MM.1S (cell line): ENCODE results near the gene GRHL3.

Experiments
- DNase-seq: peaks from one replicate; pipeline ENCODE4 v3.0.0-alpha.2; 2015
- H2AFZ ChIP-seq: fragments of 300-600 bp; sonication (generic); 2 replicates; pipeline ENCODE4 v1.6.0; 2016; ENCODE audit warnings: antibody characterized with exemption, low read length
- H3F3A ChIP-seq: fragments of 300-600 bp; sonication (generic); 2 replicates; pipeline ENCODE4 v1.6.1; 2016; ENCODE audit warnings: mild to moderate bottlenecking, antibody characterized with exemption, low read length, moderate library complexity, mixed read lengths; ENCODE audit not compliant: insufficient read depth
- H3K27ac ChIP-seq: fragments of 300-600 bp; sonication (generic); 2 replicates; pipeline ENCODE4 v1.5.1; 2016; ENCODE audit warnings: mild to moderate bottlenecking, low read length
- H3K27me3 ChIP-seq: fragments of 300-600 bp; sonication (generic); replicated peaks from 2 replicates; pipeline ENCODE4 v1.6.0; 2016; ENCODE audit warnings: low read length; ENCODE audit not compliant: insufficient read depth
- H3K36me3 ChIP-seq: fragments of 300-600 bp; sonication (generic); replicated peaks from 2 replicates; pipeline ENCODE4 v1.6.1; 2016; ENCODE audit warnings: mild to moderate bottlenecking, low read length, mixed read lengths; ENCODE audit not compliant: insufficient read depth
- H3K4me1 ChIP-seq: fragments of 300-600 bp; sonication (generic); 2 replicates; pipeline ENCODE4 v1.6.1; 2016; ENCODE audit warnings: low read length, mixed read lengths
- H3K4me2 ChIP-seq: fragments of 300-600 bp; sonication (generic); 2 replicates; pipeline ENCODE4 v1.6.0; 2016; ENCODE audit warnings: low read depth, low read length
- H3K4me3 ChIP-seq: fragments of 300-600 bp; sonication (generic); 2 replicates; pipeline ENCODE4 v1.5.1; 2016; ENCODE audit warnings: low read length, mixed read lengths
- H3K79me2 ChIP-seq: fragments of 300-600 bp; sonication (generic); 2 replicates; pipeline ENCODE4 v1.6.1; 2016; ENCODE audit warnings: mixed run types, low read length, mixed read lengths
- H3K9ac ChIP-seq: fragments of 300-600 bp; sonication (generic); 2 replicates; pipeline ENCODE4 v1.6.1; 2016; ENCODE audit warnings: low read length, mixed read lengths
- H3K9me2 ChIP-seq: fragments of 300-600 bp; sonication (generic); replicated peaks from 2 replicates; pipeline ENCODE4 v1.6.1; 2016; ENCODE audit warnings: mild to moderate bottlenecking, low read length, mixed read lengths; ENCODE audit not compliant: insufficient read depth
- H3K9me3 ChIP-seq: fragments of 300-600 bp; sonication (generic); replicated peaks from 2 replicates; pipeline ENCODE4 v1.6.1; 2016; ENCODE audit warnings: mild to moderate bottlenecking, low read length, mixed read lengths; ENCODE audit not compliant: insufficient read depth
- H4K20me1 ChIP-seq: fragments of 300-600 bp; sonication (generic); 2 replicates; pipeline ENCODE4 v1.6.1; 2016; ENCODE audit warnings: mild to moderate bottlenecking, low read length, moderate library complexity, mixed read lengths; ENCODE audit not compliant: insufficient read depth
- CTCF ChIP-seq: fragments of 300-600 bp; sonication (generic); IDR thresholded peaks from 2 replicates; pipeline ENCODE4 v1.5.1; 2016; ENCODE audit warnings: antibody characterized with exemption, low read length, mixed read lengths
- EZH2 ChIP-seq: fragments of 300-600 bp; sonication (generic); optimal IDR thresholded peaks from 2 replicates; pipeline ENCODE3; 2017; ENCODE audit warnings: low read depth, mild to moderate bottlenecking, antibody characterized with exemption, low read length, mixed read lengths
- EZH2phosphoT487 ChIP-seq: fragments of 300-600 bp; sonication (generic); IDR thresholded peaks from 2 replicates; pipeline ENCODE4 v1.6.1; 2018; ENCODE audit warnings: antibody characterized with exemption, low read length

The GRHL3 gene

GRCh38 chr1:24297187-24297851 is 21.8 kb upstream of the GRHL3 start:
- no peak overlapping the region for H3K4me2 ChIP-seq
- DNase-seq, result no peak
- no peaks in the 10 kb centered on the region for H3K4me1 ChIP-seq
- H4K20me1 ChIP-seq, result no peaks in the 10 kb centered on the region
- H3F3A ChIP-seq, result no peaks in the 10 kb centered on the region
- no peaks in the 10 kb centered on the region for H3K9me2 ChIP-seq
- H3K79me2 ChIP-seq, result no peaks in the 10 kb centered on the region
- no peaks in the 10 kb centered on the region for H3K36me3 ChIP-seq
- H3K27ac ChIP-seq, result no peak overlapping the region
- H2AFZ ChIP-seq, result no peak overlapping the region
- H3K27me3 ChIP-seq, result no peaks in the 10 kb centered on the region
- no peaks in the 10 kb centered on the region for H3K9me3 ChIP-seq
- no peak overlapping the region for H3K4me3 ChIP-seq
- H3K9ac ChIP-seq, result no peak overlapping the region
- no peak for TF ChIP-seq EZH2

GRCh38 chr1:24297852-24298232 is 21.3 kb upstream of the GRHL3 start:
- no peak overlapping the region for H2AFZ ChIP-seq
- TF ChIP-seq EZH2, result no peak
- no peak for TF ChIP-seq CTCF
- TF ChIP-seq EZH2phosphoT487, result no peak
- no peaks in the 10 kb centered on the region for H3K36me3 ChIP-seq
- no peaks in the 10 kb centered on the region for H3K9me2 ChIP-seq
- H3K4me3 ChIP-seq, result no peak overlapping the region
- no peak overlapping the region for H3K4me2 ChIP-seq
- no peak overlapping the region for H3K9ac ChIP-seq
- H3K9me3 ChIP-seq, result no peaks in the 10 kb centered on the region
- no peaks in the 10 kb centered on the region for H3K4me1 ChIP-seq
- H3K27ac ChIP-seq, result no peak overlapping the region
- no peaks in the 10 kb centered on the region for H3K79me2 ChIP-seq
- no peaks in the 10 kb centered on the region for H4K20me1 ChIP-seq
- no peak for DNase-seq
- no peaks in the 10 kb centered on the region for H3F3A ChIP-seq
- no peaks in the 10 kb centered on the region for H3K27me3 ChIP-seq

- Histone ChIP-seq H3K27me3 (no peaks in the 10 kb centered on the region), H3K4me1 (no peaks in the 10 kb centered on the region), H4K20me1 (no peaks in the 10 kb centered on the region), H3K4me2 (no peak overlapping the region), H3K79me2 (no peaks in the 10 kb centered on the region), H3K9ac (no peak overlapping the region), H3K9me3 (no peaks in the 10 kb centered on the region), H3K27ac (no peak overlapping the region), H3F3A (no peaks in the 10 kb centered on the region), H3K9me2 (no peaks in the 10 kb centered on the region), H3K36me3 (no peaks in the 10 kb centered on the region), H3K4me3 (no peak overlapping the region), H2AFZ (no peak overlapping the region)
- TF ChIP-seq CTCF, result no peak
- TF ChIP-seq EZH2phosphoT487, result no peak
- no peak for TF ChIP-seq EZH2
- no peak for DNase-seq
These were observed 20.6 kb upstream of the GRHL3 start for GRCh38 chr1:24298606-24299005.

GRCh38 chr1:24299901-24300300 is 19.3 kb upstream of the GRHL3 start:
- Histone ChIP-seq H3K9me2 (no peaks in the 10 kb centered on the region), H3K27me3 (no peaks in the 10 kb centered on the region), H3K4me2 (no peak overlapping the region), H3K36me3 (no peaks in the 10 kb centered on the region), H3K9me3 (no peaks in the 10 kb centered on the region), H3F3A (no peaks in the 10 kb centered on the region), H3K9ac (no peak overlapping the region), H3K27ac (no peak overlapping the region), H3K4me3 (no peak overlapping the region), H4K20me1 (no peaks in the 10 kb centered on the region), H3K4me1 (no peaks in the 10 kb centered on the region), H3K79me2 (no peaks in the 10 kb centered on the region), H2AFZ (no peak overlapping the region)
- no peak for DNase-seq
- no peak for TF ChIP-seq EZH2phosphoT487
- TF ChIP-seq CTCF, result no peak
- no peak for TF ChIP-seq EZH2
